HepG2 (cell line): Measurements from ENCODE around the gene ADCY7. TPM values are rescaled to one million over a fixed set of nuclear protein-coding genes. Genes with fewer than 3 reads are reported as not detected.

Experiments
- ATAC-seq: fragments of 200-7000 bp; cut with Tn5 transposase; 3 replicates; pipeline ENCODE4 v1.9.1; 2020; ENCODE audit warnings: mild to moderate bottlenecking, moderate library complexity
- BruUV-seq: library from RNA; stranded (reverse); fragments of 400-500 nt; replicated peaks from 2 replicates; lab custom pipeline; 2021; lab: Mats Ljungman, UMichigan
- CTCF ChIA-PET: fragments of 300-600 bp; formaldehyde crosslinking; extraction: SDS; loops from one replicate; lab custom pipeline; 2021; ENCODE audit warnings: low total read pairs, inconsistent platforms, low intra/inter-chr PET ratio; lab: Yijun Ruan, JAX
- POLR2A ChIA-PET: fragments of 350-600 bp; sonication (Branson Sonifier 250); formaldehyde crosslinking; loops from one replicate; lab custom pipeline; 2020; ENCODE audit warnings: antibody characterized with exemption, inconsistent platforms; lab: Yijun Ruan, JAX
- DNase-seq: peaks from one replicate; pipeline ENCODE4 v3.0.0-alpha.2; 2015; ENCODE audit warnings: low spot score
- FAIRE-seq: peaks from 3 replicates; lab custom pipeline; 2011; peaks lifted over from hg19 to GRCh38; lab: Jason Lieb, UNC
- H2AFZ ChIP-seq: one replicate; pipeline ENCODE4 v1.6.1; 2011; ENCODE audit warnings: low read length, inconsistent platforms
- H3K27ac ChIP-seq: fragments of 300-600 bp; 3 replicates; pipeline ENCODE4 v1.8.0; 2011; ENCODE audit warnings: mixed run types, mild to moderate bottlenecking, mixed read lengths, low read length, inconsistent platforms; ENCODE audit not compliant: insufficient read depth; ENCODE audit errors: extremely low read length
- H3K27me3 ChIP-seq, 2 experiments: fragments of 200-600 bp in 1 of 2; 2 replicates in 1 of 2; 3 replicates in 1 of 2; pipeline versions ENCODE4 v1.6.0 to v1.8.0; 2011; ENCODE audit warnings: low read length in 2 of 2, mild to moderate bottlenecking in 2 of 2, moderate library complexity in 2 of 2, inconsistent platforms in 1 of 2; ENCODE audit not compliant: insufficient read depth in 2 of 2, control insufficient read depth in 1 of 2
- H3K36me3 ChIP-seq, 2 experiments: fragments of 200-600 bp in 1 of 2; replicated peaks in 1 of 2; 2 replicates in 1 of 2; 3 replicates in 1 of 2; pipeline versions ENCODE4 v1.5.1 to v1.8.0; 2011; ENCODE audit warnings: low read length in 2 of 2, inconsistent platforms in 1 of 2; ENCODE audit not compliant: insufficient read depth in 2 of 2, control insufficient read depth in 1 of 2
- H3K4me1 ChIP-seq: 2 replicates; pipeline ENCODE4 v1.5.1; 2012; ENCODE audit warnings: low read length, inconsistent platforms; ENCODE audit not compliant: insufficient read depth
- H3K4me2 ChIP-seq: 2 replicates; pipeline ENCODE4 v1.6.0; 2011; ENCODE audit warnings: low read depth, low read length, inconsistent platforms
- H3K4me3 ChIP-seq, 3 experiments: fragments of 200-600 bp in 1 of 3; sonication (generic), shearing (Covaris generic) in 1 of 3; replicated peaks in 1 of 3; 2 replicates each; pipeline ENCODE4 v1.5.1; 2011 to 2016; ENCODE audit warnings: low read length in 3 of 3, inconsistent platforms in 2 of 3, low read depth in 2 of 3, mild to moderate bottlenecking in 2 of 3, control low read depth in 1 of 3, mixed read lengths in 1 of 3; ENCODE audit not compliant: insufficient read depth in 1 of 3
- H3K79me2 ChIP-seq: one replicate; pipeline ENCODE4 v1.6.1; 2011; ENCODE audit warnings: low read length, inconsistent platforms; ENCODE audit not compliant: insufficient read depth
- H3K9ac ChIP-seq: 2 replicates; pipeline ENCODE4 v1.6.0; 2011; ENCODE audit warnings: mild to moderate bottlenecking, low read depth, low read length, inconsistent platforms; ENCODE audit not compliant: insufficient read depth
- H3K9me3 ChIP-seq: 2 replicates; pipeline ENCODE4 v1.5.1; 2012; ENCODE audit warnings: mild to moderate bottlenecking, low read length
- H4K20me1 ChIP-seq: 2 replicates; pipeline ENCODE4 v1.6.0; 2011; ENCODE audit warnings: inconsistent platforms, mild to moderate bottlenecking, low read length, moderate library complexity; ENCODE audit not compliant: insufficient read depth
- DMAP1 ChIP-seq: IDR thresholded peaks from 2 replicates; pipeline ENCODE4 v1.6.1; 2016
- DPF2 ChIP-seq: sonication (generic); formaldehyde crosslinking; IDR thresholded peaks from 2 replicates; pipeline ENCODE4 v1.4.0; 2020; ENCODE audit warnings: mild to moderate bottlenecking, low read depth, missing genetic modification reagents, borderline replicate concordance
- FOSL1 ChIP-seq: sonication (generic); formaldehyde crosslinking; IDR thresholded peaks from 2 replicates; pipeline ENCODE4 v1.9.0; 2021; ENCODE audit warnings: missing genetic modification reagents, borderline replicate concordance
- JUND ChIP-seq: sonication (generic); formaldehyde crosslinking; IDR thresholded peaks from 2 replicates; pipeline ENCODE4 v1.8.0; 2022; ENCODE audit warnings: mild to moderate bottlenecking, missing genetic modification reagents
- KAT8 ChIP-seq: IDR thresholded peaks from 2 replicates; pipeline ENCODE4 v1.6.1; 2016; ENCODE audit warnings: missing genetic modification reagents, missing compliant biosample characterization
- MBNL3 ChIP-seq: fragments of 250-450 bp; sonication (Bioruptor Pico); conservative IDR thresholded peaks from 2 replicates; pipeline ENCODE4 v1.8.0; 2022; ENCODE audit warnings: mild to moderate bottlenecking, inconsistent platforms
- NPAS2 ChIP-seq: sonication (generic); formaldehyde crosslinking; IDR thresholded peaks from 2 replicates; pipeline ENCODE4 v1.8.0; 2022; ENCODE audit warnings: mild to moderate bottlenecking, missing genetic modification reagents, borderline replicate concordance
- PRMT3 ChIP-seq: sonication (generic); formaldehyde crosslinking; IDR thresholded peaks from 2 replicates; pipeline ENCODE4 v1.8.1; 2022; ENCODE audit warnings: low read depth, mild to moderate bottlenecking, moderate library complexity, missing genetic modification reagents, borderline replicate concordance
- RBFOX2 ChIP-seq: fragments of 200-400 bp; formaldehyde crosslinking; IDR thresholded peaks from 2 replicates; pipeline ENCODE4 v1.6.1; 2017; ENCODE audit warnings: low read depth, mild to moderate bottlenecking, low read length
- STAT5B ChIP-seq: sonication (generic); formaldehyde crosslinking; IDR thresholded peaks from 2 replicates; pipeline ENCODE4 v1.4.0; 2020; ENCODE audit warnings: missing genetic modification reagents
- TBX3 ChIP-seq: fragments of 450-650 bp; IDR thresholded peaks from 2 replicates; pipeline ENCODE4 v1.6.1; 2017; ENCODE audit warnings: antibody characterized with exemption, mild to moderate bottlenecking, inconsistent platforms, borderline replicate concordance
- ZFP1 ChIP-seq: IDR thresholded peaks from 2 replicates; pipeline ENCODE4 v1.6.1; 2016
- ZNF34 ChIP-seq: sonication (generic); formaldehyde crosslinking; IDR thresholded peaks from 2 replicates; pipeline ENCODE4 v1.4.0; 2020; ENCODE audit warnings: mild to moderate bottlenecking, missing genetic modification reagents, borderline replicate concordance
- ZNF543 ChIP-seq: sonication (generic); formaldehyde crosslinking; IDR thresholded peaks from 2 replicates; pipeline ENCODE4 v1.4.0; 2020; ENCODE audit warnings: mild to moderate bottlenecking, missing genetic modification reagents
- ZNF678 ChIP-seq: sonication (generic); formaldehyde crosslinking; IDR thresholded peaks from 2 replicates; pipeline ENCODE4 v1.4.0; 2020; ENCODE audit warnings: mild to moderate bottlenecking, missing genetic modification reagents
- ZNF720 ChIP-seq: sonication (generic); formaldehyde crosslinking; IDR thresholded peaks from 2 replicates; pipeline ENCODE4 v1.4.0; 2020; ENCODE audit warnings: missing genetic modification reagents
- WGBS: methylation state at CpG from one replicate; pipeline ENCODE4 v1.1.6; 2017; ENCODE audit warnings: low lambda C conversion rate; 5-methylcytosine and 5-hydroxymethylcytosine counted together
- in situ Hi-C: cut with HindIII; loops from 2 replicates; pipeline ENCODE4 v1.10.0; 2017; ENCODE audit warnings: low pct_unique_long_range_greater_than_20kb; ENCODE audit not compliant: extremely low pct_ligation_motif_present
- intact Hi-C: fragments of 100-400 bp; cut with micrococcal nuclease; formaldehyde crosslinking; loops from one replicate; pipeline ENCODE4 v1.10.0; 2022; ENCODE audit not compliant: unreplicated experiment
- polyA plus RNA-seq, 8 experiments: library from polyadenylated mRNA; depleted of rRNA in 3 of 8; stranded (reverse) in 7 of 8; unstranded in 1 of 8; fragments of >200 nt; fragmentation: Illumina TruSeq in 4 of 8; extraction: Trizol in 4 of 8; gene quantifications; 2 replicates each; pipeline versions ENCODE4 v1.2.1 to v1.2.3, GENCODE V29; 2011 to 2016; ENCODE audit warnings: low read depth in 4 of 8, missing spikeins in 1 of 8, mixed read lengths in 1 of 8; ENCODE audit not compliant: insufficient read depth in 1 of 8
- total RNA-seq, 5 experiments: library from RNA; depleted of rRNA; stranded (reverse); fragments of >200 nt; fragmentation: Illumina TruSeq; extraction: Trizol; gene quantifications; 2 replicates each; pipeline ENCODE4 v1.2.3, GENCODE V29; 2016; ENCODE audit warnings: low read depth in 1 of 5
- TF ChIP-seq, protein P1 (sequence below): sonication (generic); formaldehyde crosslinking; IDR thresholded peaks from 2 replicates; pipeline ENCODE4 v1.4.0; 2020; ENCODE audit warnings: missing genetic modification reagents
- TF ChIP-seq, protein P2 (sequence below): sonication (generic); formaldehyde crosslinking; IDR thresholded peaks from 2 replicates; pipeline ENCODE4 v1.8.1; 2023; ENCODE audit warnings: mild to moderate bottlenecking, missing genetic modification reagents
- TF ChIP-seq, protein P3 (sequence below): sonication (generic); formaldehyde crosslinking; IDR thresholded peaks from 2 replicates; pipeline ENCODE4 v1.8.1; 2023; ENCODE audit warnings: mild to moderate bottlenecking, moderate library complexity, missing genetic modification reagents
- TF ChIP-seq, protein P4 (sequence below): sonication (generic); formaldehyde crosslinking; IDR thresholded peaks from 2 replicates; pipeline ENCODE4 v1.5.1; 2020; ENCODE audit warnings: missing genetic modification reagents, mild to moderate bottlenecking, borderline replicate concordance

ADCY7 gene
- total and polyA plus RNA-seq, 2 of the 13 experiments (the other 11 are each of a cell fraction or from before 2014, with no cell fraction given): 2.2 to 4.3 TPM

DNA sequence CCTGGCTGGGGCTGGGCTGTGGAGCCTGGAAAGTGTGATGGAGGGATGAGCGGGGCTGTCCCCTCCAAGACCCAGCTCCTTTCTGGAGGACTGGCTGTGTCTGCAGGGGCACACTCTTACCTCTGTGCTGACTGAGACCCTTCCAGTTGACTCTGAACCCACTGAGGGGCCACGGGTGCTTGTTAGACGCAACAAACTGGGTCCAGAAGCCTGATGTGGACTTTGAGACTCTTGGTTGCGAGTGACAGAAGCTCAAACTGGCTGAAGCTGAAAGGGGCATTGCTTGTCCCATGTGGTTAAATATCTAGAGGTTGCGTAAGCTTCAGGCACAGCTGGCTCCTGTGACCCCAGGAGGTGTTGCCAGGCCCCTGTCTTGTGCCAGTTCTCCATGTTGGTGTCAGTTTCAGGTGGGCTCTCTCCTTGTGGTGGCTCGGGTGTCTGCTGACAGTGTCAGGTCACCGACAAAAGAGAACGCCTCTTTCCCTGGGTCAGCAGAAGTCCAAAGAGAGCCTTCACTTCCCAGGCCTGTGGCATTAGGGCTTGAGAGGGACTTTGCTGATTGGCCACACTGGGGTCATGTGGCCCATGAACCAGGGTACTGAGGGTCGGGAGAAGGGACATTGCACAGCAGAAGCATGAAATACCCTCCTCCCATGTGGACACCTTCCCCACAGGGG, 16.7 kb downstream of the ADCY7 start:
- Histone ChIP-seq H3K4me2 (peak overlapping the region; percentile 86), H3K4me1 (peaks cover 48% of the 10 kb centered on the region), H3K27me3 (no peaks in the 10 kb centered on the region; a peak in 1 of 5 replicates), H3K27ac (peak overlapping the region; percentile 54), H3K79me2 (no peaks in the 10 kb centered on the region), H3K36me3 (no peaks in the 10 kb centered on the region), H3K9me3 (no peaks in the 10 kb centered on the region), H3K4me3 (peak overlapping the region; percentile 20 to 62 (median 27); a peak in 5 of 6 replicates), H3K9ac (peak overlapping the region; percentile 31), H2AFZ (peak overlapping the region; percentile 56), H4K20me1 (no peaks in the 10 kb centered on the region)
- no TSS peak for BruUV-seq
- whole genome bisulfite sequencing: 0% methylated on average over 5 of the region's 9 CpGs
- in situ Hi-C loops (no loop called here), intact Hi-C loops (no loop called here)
- peak; percentile 88 for FAIRE-seq
- DNase-seq: peak; percentile 87
- ChIA-PET POLR2A (interaction anchor here (1.2 to 2.6 kb wide), 6 partner anchors 9 to 27 kb away, joined by 3 to 13 read pairs (median 6); no protein-coding TSS in a partner anchor), CTCF (no interaction called here)
- ATAC-seq: peak; percentile 74
- TF ChIP-seq, protein P1, sequence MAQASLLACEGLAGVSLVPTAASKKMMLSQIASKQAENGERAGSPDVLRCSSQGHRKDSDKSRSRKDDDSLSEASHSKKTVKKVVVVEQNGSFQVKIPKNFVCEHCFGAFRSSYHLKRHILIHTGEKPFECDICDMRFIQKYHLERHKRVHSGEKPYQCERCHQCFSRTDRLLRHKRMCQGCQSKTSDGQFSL (CRISPR knock-in tag): 0 out of 2 replicates have a peak, but pooled peaks have one; percentile 11
- no peak for TF ChIP-seq NPAS2 (CRISPR knock-in tag)
- TF ChIP-seq, protein P2, sequence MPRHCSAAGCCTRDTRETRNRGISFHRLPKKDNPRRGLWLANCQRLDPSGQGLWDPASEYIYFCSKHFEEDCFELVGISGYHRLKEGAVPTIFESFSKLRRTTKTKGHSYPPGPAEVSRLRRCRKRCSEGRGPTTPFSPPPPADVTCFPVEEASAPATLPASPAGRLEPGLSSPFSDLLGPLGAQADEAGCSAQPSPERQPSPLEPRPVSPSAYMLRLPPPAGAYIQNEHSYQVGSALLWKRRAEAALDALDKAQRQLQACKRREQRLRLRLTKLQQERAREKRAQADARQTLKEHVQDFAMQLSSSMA (CRISPR knock-in tag): 0 out of 2 replicates have a peak, but pooled peaks have one; percentile 55
- no peak for TF ChIP-seq ZFP1 (CRISPR knock-in tag)
- peak; percentile 15; the same call in 1 of the 2 replicates for TF ChIP-seq DPF2 (CRISPR knock-in tag)
- TF ChIP-seq DMAP1: peak; percentile 53; the same call in 1 of the 2 replicates
- TF ChIP-seq TBX3: no peak
- TF ChIP-seq MBNL3 (CRISPR knock-in tag): no peak
- 0 out of 2 replicates have a peak, but pooled peaks have one; percentile 35 for TF ChIP-seq ZNF543
- TF ChIP-seq ZNF720: no peak
- no peak for TF ChIP-seq ZNF678
- no peak for TF ChIP-seq PRMT3
- TF ChIP-seq, protein P3, sequence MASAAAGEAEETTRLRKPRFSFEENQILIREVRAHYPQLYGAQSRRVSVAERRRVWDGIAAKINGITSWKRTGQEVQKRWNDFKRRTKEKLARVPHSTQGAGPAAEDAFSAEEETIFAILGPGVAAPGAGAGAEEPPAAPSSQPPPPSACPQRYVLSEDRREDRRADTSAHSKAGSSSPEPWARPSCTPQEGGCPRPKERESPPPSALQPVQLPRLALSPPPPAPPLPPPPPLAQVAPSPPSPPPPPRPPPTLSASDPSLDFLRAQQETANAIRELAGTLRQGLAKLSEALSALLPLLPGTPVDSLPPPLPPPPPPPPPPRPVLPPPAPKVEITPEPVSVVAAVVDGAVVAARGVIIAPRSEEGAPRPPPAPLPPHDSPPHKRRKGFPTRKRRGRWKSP (CRISPR knock-in tag): 0 out of 2 replicates have a peak, but pooled peaks have one; percentile 50
- no peak for TF ChIP-seq RBFOX2
- TF ChIP-seq KAT8: 0 out of 2 replicates have a peak, but pooled peaks have one; percentile 44
- TF ChIP-seq JUND (CRISPR knock-in tag): peak; percentile 31; the same call in 1 of the 2 replicates
- TF ChIP-seq STAT5B: no peak
- TF ChIP-seq ZNF34 (CRISPR knock-in tag): no peak
- TF ChIP-seq, protein P4, sequence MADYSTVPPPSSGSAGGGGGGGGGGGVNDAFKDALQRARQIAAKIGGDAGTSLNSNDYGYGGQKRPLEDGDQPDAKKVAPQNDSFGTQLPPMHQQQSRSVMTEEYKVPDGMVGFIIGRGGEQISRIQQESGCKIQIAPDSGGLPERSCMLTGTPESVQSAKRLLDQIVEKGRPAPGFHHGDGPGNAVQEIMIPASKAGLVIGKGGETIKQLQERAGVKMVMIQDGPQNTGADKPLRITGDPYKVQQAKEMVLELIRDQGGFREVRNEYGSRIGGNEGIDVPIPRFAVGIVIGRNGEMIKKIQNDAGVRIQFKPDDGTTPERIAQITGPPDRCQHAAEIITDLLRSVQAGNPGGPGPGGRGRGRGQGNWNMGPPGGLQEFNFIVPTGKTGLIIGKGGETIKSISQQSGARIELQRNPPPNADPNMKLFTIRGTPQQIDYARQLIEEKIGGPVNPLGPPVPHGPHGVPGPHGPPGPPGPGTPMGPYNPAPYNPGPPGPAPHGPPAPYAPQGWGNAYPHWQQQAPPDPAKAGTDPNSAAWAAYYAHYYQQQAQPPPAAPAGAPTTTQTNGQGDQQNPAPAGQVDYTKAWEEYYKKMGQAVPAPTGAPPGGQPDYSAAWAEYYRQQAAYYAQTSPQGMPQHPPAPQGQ (CRISPR knock-in tag): no peak
- TF ChIP-seq FOSL1 (CRISPR knock-in tag): no peak
